Esophagus muscularis mucosa (tissue), 4 donors: Measurements from ENCODE around the gene TFIP11. TPM values are rescaled to one million over a fixed set of nuclear protein-coding genes. Genes with fewer than 3 reads are reported as not detected.

Experiments
- DNase-seq: peaks from one replicate; pipeline ENCODE4 v3.0.0-alpha.2; 2017; ENCODE audit errors: extremely low spot score
- H3K27ac ChIP-seq, 4 donors: fragments of 200-600 bp; sonication (generic); replicated peaks in 1 of 4; 1 replicate in 3 of 4; 2 replicates in 1 of 4; pipeline ENCODE4 v1.5.1; 2016 to 2019; ENCODE audit warnings: mild to moderate bottlenecking in 1 of 4
- H3K27me3 ChIP-seq, 4 donors: fragments of 200-600 bp; sonication (generic); one replicate each; pipeline versions ENCODE4 v1.5.1 to v1.6.0; 2016 to 2019
- H3K36me3 ChIP-seq, 4 donors: fragments of 200-600 bp; sonication (generic); one replicate each; pipeline ENCODE4 v1.5.1; 2016 to 2019
- H3K4me1 ChIP-seq, 4 donors: fragments of 200-600 bp; sonication (generic); one replicate each; pipeline ENCODE4 v1.5.1; 2016 to 2019
- H3K4me3 ChIP-seq, 4 donors: fragments of 200-600 bp; sonication (generic); 1 replicate in 2 of 4; 2 replicates in 2 of 4; pipeline ENCODE4 v1.5.1; 2016 to 2019; ENCODE audit warnings: mild to moderate bottlenecking in 4 of 4, moderate library complexity in 1 of 4
- H3K9me3 ChIP-seq, 4 donors: fragments of 200-600 bp; sonication (generic); 1 replicate in 3 of 4; 2 replicates in 1 of 4; pipeline ENCODE4 v1.5.1; 2016 to 2019
- EP300 ChIP-seq: sonication (generic); formaldehyde crosslinking; IDR thresholded peaks from one replicate; pipeline ENCODE4 v1.6.1; 2017; ENCODE audit warnings: antibody characterized with exemption
- POLR2A ChIP-seq: fragments of 450-650 bp; IDR thresholded peaks from one replicate; pipeline ENCODE4 v1.6.1; 2017; ENCODE audit warnings: antibody characterized with exemption, moderate library complexity, mild to moderate bottlenecking, low read depth
- POLR2AphosphoS5 ChIP-seq, 2 donors: sonication (generic); formaldehyde crosslinking; IDR thresholded peaks; one replicate each; pipeline ENCODE4 v1.6.1; 2017; ENCODE audit warnings: antibody characterized with exemption in 2 of 2
- WGBS: methylation state at CpG from one replicate; pipeline ENCODE4 v1.1.5; 2018; 5-methylcytosine and 5-hydroxymethylcytosine counted together
- intact Hi-C: fragments of 100-400 bp; cut with DNase I; formaldehyde crosslinking; loops from one replicate; pipeline ENCODE4 v1.15.1; 2023
- total RNA-seq, 4 donors: library from RNA; depleted of rRNA; stranded (reverse); fragments of >200 nt; gene quantifications; one replicate each; pipeline versions ENCODE4 v1.1.0 to v1.2.1, GENCODE V29; 2016
- TF ChIP-seq, protein P1 (sequence below), 3 experiments: fragments of 200-600 bp in 2 of 3; fragments of 450-650 bp in 1 of 3; sonication (generic) in 2 of 3; IDR thresholded peaks; one replicate each; pipeline ENCODE4 v1.5.1; 2017 to 2019; ENCODE audit warnings: antibody characterized with exemption in 3 of 3, mild to moderate bottlenecking in 2 of 3, moderate library complexity in 1 of 3

The TFIP11 gene
- total RNA-seq, 4 donors from 2014 or later, result 17.9 to 23.5 (median 20.4) TPM

DNA sequence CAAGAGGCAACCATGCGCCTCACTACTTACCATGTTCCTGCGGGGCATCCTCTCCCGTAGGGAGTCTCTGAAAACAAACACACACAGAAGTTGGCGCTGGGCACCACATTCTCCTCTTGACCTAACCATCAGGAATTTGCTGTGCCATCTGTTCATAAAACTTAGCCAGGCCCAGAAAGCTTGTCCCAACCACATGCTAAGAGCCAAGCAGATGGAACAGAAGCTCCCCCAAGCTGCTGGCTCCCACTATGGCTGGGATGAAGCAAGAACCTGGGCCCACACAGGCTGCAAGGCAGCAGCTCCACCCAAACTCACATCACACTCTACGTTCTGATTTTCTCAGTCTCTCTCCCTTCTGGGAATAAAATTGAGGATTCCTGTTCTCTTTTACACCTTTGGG is 46.1 kb downstream of the TFIP11 start:
- Histone ChIP-seq H3K27me3 (no peaks in the 10 kb centered on the region), H3K36me3 (peaks cover 65 to 100% (median 91%) of the 10 kb centered on the region in 4 donors), H3K4me3 (no peak overlapping the region), H3K4me1 (peaks cover 0 to 11% (median 3%) of the 10 kb centered on the region in 4 donors), H3K9me3 (no peaks in the 10 kb centered on the region), H3K27ac (no peak overlapping the region)
- TF ChIP-seq EP300 (no peak), POLR2AphosphoS5 (IDR thresholded peaks at IDR 0.05) (no peak), POLR2A (no peak)
- TF ChIP-seq, protein P1, sequence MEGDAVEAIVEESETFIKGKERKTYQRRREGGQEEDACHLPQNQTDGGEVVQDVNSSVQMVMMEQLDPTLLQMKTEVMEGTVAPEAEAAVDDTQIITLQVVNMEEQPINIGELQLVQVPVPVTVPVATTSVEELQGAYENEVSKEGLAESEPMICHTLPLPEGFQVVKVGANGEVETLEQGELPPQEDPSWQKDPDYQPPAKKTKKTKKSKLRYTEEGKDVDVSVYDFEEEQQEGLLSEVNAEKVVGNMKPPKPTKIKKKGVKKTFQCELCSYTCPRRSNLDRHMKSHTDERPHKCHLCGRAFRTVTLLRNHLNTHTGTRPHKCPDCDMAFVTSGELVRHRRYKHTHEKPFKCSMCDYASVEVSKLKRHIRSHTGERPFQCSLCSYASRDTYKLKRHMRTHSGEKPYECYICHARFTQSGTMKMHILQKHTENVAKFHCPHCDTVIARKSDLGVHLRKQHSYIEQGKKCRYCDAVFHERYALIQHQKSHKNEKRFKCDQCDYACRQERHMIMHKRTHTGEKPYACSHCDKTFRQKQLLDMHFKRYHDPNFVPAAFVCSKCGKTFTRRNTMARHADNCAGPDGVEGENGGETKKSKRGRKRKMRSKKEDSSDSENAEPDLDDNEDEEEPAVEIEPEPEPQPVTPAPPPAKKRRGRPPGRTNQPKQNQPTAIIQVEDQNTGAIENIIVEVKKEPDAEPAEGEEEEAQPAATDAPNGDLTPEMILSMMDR (IDR thresholded peaks at IDR 0.05), result no peak
- WGBS, result 85% methylated on average over 5 of the region's 5 CpGs
- intact Hi-C loops, result no loop called here
- no peak for DNase-seq

GRCh38 chr22:26464312-26464711 is 48.0 kb downstream of the TFIP11 start:
- no peak overlapping the region for H3K4me3 ChIP-seq
- TF ChIP-seq POLR2AphosphoS5 (IDR thresholded peaks at IDR 0.05) (no peak), POLR2A (no peak), EP300 (no peak)
- TF ChIP-seq, protein P1 (IDR thresholded peaks at IDR 0.05), result no peak
- H3K4me1 ChIP-seq, result peaks cover 0 to 11% (median 3%) of the 10 kb centered on the region in 4 donors
- no peaks in the 10 kb centered on the region for H3K9me3 ChIP-seq
- intact Hi-C loops, result loop anchor here (5.0 kb wide), 1 partner anchor 102 kb away; no protein-coding TSS in a partner anchor
- DNase-seq, result no peak
- no peaks in the 10 kb centered on the region for H3K27me3 ChIP-seq
- H3K27ac ChIP-seq, result no peak overlapping the region
- WGBS, result 63% methylated on average over 7 of the region's 7 CpGs
- H3K36me3 ChIP-seq, result peaks cover 49 to 96% (median 82%) of the 10 kb centered on the region in 4 donors

DNA sequence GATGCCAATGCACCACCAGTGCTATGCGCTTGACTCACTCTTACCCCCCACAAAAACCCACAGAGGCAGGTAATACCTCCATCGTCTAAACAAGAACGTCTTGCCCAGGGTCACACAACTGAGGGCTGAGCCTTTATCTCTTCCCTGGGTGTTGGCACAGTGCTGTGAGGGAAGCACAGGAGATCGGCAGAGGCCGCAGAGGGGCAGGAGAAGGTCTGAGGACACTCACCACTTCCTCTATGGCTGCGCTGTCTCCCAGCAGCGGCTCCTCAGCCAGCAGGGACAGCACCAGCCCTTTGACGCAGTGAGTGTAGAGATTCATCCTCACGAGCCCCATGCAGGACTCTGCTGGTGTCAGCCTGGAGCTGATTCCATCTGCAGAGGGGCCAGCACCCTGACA is 48.6 kb downstream of the TFIP11 start:
- intact Hi-C loops, result loop anchor here (5.0 kb wide), 1 partner anchor 101 kb away; no protein-coding TSS in a partner anchor
- 78% methylated on average over 8 of the region's 9 CpGs for whole genome bisulfite sequencing
- no peak for TF ChIP-seq EP300
- TF ChIP-seq POLR2A, result no peak
- TF ChIP-seq POLR2AphosphoS5 (IDR thresholded peaks at IDR 0.05), result no peak
- TF ChIP-seq, protein P1 (IDR thresholded peaks at IDR 0.05), result no peak
- no peak overlapping the region for H3K4me3 ChIP-seq
- no peaks in the 10 kb centered on the region for H3K27me3 ChIP-seq
- no peak overlapping the region for H3K27ac ChIP-seq
- no peaks in the 10 kb centered on the region for H3K9me3 ChIP-seq
- H3K36me3 ChIP-seq, result peaks cover 44 to 96% (median 78%) of the 10 kb centered on the region in 4 donors
- DNase-seq, result no peak
- peaks cover 0 to 11% (median 3%) of the 10 kb centered on the region in 4 donors for H3K4me1 ChIP-seq

- H3K9me3 ChIP-seq, result no peaks in the 10 kb centered on the region
- peaks cover 0 to 11% (median 3%) of the 10 kb centered on the region in 4 donors for H3K4me1 ChIP-seq
- H3K36me3 ChIP-seq, result peaks cover 42 to 96% (median 77%) of the 10 kb centered on the region in 4 donors
- no peak for DNase-seq
- intact Hi-C loops, result loop anchor here (5.0 kb wide), 1 partner anchor 101 kb away; no protein-coding TSS in a partner anchor
- H3K4me3 ChIP-seq, result no peak overlapping the region
- no peaks in the 10 kb centered on the region for H3K27me3 ChIP-seq
- 80% methylated on average over 9 of the region's 10 CpGs for WGBS
- H3K27ac ChIP-seq, result no peak overlapping the region
- TF ChIP-seq, protein P1 (IDR thresholded peaks at IDR 0.05), result no peak
- TF ChIP-seq EP300 (no peak), POLR2AphosphoS5 (IDR thresholded peaks at IDR 0.05) (no peak), POLR2A (no peak)
Observed at GRCh38 chr22:26463101-26463661, 49.1 kb downstream of the TFIP11 start.
